Transverse colon (tissue), 4 donors: Measurements from ENCODE around the gene PKMYT1.

Source experiments
- CTCF ChIP-seq, 5 experiments: fragments of 200-600 bp in 3 of 5; fragments of 450-650 bp in 2 of 5; sonication (generic) in 3 of 5; IDR thresholded peaks; 1 replicate in 2 of 5; 2 replicates in 3 of 5; pipeline ENCODE4 v1.5.1; 2016 to 2017; ENCODE audit warnings: antibody characterized with exemption in 5 of 5, inconsistent platforms in 3 of 5, mild to moderate bottlenecking in 2 of 5, moderate library complexity in 1 of 5
- EP300 ChIP-seq: sonication (generic); formaldehyde crosslinking; IDR thresholded peaks from one replicate; pipeline ENCODE4 v1.6.1; 2017; ENCODE audit warnings: antibody characterized with exemption, low read depth
- POLR2A ChIP-seq: fragments of 450-650 bp; IDR thresholded peaks from one replicate; pipeline ENCODE4 v1.6.1; 2016; ENCODE audit warnings: antibody characterized with exemption, mild to moderate bottlenecking, moderate library complexity
- POLR2AphosphoS5 ChIP-seq, 3 donors: sonication (generic); formaldehyde crosslinking; IDR thresholded peaks; one replicate each; pipeline ENCODE4 v1.6.1; 2016; ENCODE audit warnings: antibody characterized with exemption in 3 of 3

GRCh38 chr16:3013998-3014690 is 33.9 kb upstream of the PKMYT1 start:
- TF ChIP-seq POLR2AphosphoS5 (IDR thresholded peaks at IDR 0.05) (no peak), CTCF (IDR thresholded peaks at IDR 0.05) (no peak), POLR2A (no peak), EP300 (no peak)
